Fibroblast of villous mesenchyme (primary cell): Measurements from ENCODE around the gene HOXB9. TPM values are rescaled to one million over a fixed set of nuclear protein-coding genes. Genes with fewer than 3 reads are reported as not detected.

Experiments used
- DNase-seq: peaks from one replicate; pipeline ENCODE4 v3.0.0-alpha.2; 2010; ENCODE audit warnings: low read depth
- H3K4me3 ChIP-seq: 2 replicates; pipeline ENCODE4 v1.5.1; 2011; ENCODE audit warnings: low read depth, mild to moderate bottlenecking, low read length
- total RNA-seq: library from RNA; depleted of rRNA; stranded (reverse); fragments of >200 nt; gene quantifications from 2 replicates; pipeline ENCODE4 v1.2.3, GENCODE V29; 2012
- TF ChIP-seq, protein P1 (sequence below): IDR thresholded peaks from 2 replicates; pipeline ENCODE4 v1.5.1; 2012; ENCODE audit warnings: low read depth, mild to moderate bottlenecking, low read length; ENCODE audit not compliant: insufficient read depth

HOXB9 gene
- total RNA-seq, 1 donor: not detected

DNA sequence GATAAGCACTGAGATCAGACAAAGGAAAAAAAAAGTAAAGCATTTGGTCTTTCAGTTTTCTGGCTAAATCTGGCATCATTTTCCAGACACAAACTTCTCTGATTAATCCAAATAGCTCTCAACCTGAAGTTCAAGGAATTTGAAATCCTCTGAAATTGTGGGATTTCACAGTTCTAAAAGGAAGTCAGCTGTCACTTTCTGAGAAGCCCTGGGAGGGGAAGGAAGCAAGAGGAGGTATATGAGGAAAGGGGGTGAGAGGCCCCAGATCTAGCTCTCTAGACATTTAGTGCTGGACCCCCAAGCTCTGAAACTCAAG lies 17.5 kb upstream of the HOXB9 start:
- TF ChIP-seq, protein P1, sequence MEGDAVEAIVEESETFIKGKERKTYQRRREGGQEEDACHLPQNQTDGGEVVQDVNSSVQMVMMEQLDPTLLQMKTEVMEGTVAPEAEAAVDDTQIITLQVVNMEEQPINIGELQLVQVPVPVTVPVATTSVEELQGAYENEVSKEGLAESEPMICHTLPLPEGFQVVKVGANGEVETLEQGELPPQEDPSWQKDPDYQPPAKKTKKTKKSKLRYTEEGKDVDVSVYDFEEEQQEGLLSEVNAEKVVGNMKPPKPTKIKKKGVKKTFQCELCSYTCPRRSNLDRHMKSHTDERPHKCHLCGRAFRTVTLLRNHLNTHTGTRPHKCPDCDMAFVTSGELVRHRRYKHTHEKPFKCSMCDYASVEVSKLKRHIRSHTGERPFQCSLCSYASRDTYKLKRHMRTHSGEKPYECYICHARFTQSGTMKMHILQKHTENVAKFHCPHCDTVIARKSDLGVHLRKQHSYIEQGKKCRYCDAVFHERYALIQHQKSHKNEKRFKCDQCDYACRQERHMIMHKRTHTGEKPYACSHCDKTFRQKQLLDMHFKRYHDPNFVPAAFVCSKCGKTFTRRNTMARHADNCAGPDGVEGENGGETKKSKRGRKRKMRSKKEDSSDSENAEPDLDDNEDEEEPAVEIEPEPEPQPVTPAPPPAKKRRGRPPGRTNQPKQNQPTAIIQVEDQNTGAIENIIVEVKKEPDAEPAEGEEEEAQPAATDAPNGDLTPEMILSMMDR: no peak
- no peak overlapping the region for H3K4me3 ChIP-seq
- DNase-seq: no peak

DNA sequence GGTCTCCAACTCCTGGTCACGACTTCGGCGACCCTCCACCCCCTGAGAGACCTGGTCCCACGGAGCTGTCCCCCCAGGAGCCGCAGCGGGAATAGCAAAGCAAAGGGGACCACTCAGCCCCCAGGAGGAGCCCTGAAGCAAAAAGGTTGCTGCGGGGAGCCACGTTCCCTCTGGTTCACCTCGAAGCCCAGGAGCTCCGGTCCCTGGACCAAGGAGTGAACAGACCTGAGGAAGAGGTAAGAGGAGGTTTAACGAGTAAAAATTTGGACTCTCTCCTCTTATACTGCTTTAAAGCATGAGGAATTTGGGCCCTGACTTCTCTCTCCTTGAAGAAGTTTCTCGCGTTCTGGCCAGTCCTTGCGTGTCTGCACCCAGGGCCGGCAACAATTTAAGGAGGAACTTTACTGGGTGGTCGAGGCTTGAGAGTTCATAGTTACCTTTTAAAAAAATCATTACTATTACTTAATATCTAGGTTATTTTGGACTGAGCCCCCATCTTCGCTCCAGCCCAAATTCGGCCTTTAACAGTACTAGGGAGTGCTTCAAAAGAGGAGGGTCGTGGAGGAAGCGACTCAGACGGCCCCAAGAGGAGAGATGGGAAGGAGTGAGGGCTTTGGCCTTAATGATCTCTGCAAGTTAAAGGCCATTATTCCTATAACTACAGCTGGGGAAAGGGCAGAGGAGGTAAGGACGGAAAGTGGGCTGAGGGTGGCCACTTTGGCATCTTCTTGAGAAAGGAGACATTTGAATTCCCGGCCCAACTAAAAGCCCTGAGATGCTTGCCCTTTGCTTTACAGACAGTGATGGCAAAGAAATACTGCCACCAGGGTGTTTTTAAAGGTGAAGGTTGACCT lies 16.9 kb upstream of the HOXB9 start:
- TF ChIP-seq, protein P1: no peak
- H3K4me3 ChIP-seq: no peak overlapping the region
- no peak for DNase-seq

DNA sequence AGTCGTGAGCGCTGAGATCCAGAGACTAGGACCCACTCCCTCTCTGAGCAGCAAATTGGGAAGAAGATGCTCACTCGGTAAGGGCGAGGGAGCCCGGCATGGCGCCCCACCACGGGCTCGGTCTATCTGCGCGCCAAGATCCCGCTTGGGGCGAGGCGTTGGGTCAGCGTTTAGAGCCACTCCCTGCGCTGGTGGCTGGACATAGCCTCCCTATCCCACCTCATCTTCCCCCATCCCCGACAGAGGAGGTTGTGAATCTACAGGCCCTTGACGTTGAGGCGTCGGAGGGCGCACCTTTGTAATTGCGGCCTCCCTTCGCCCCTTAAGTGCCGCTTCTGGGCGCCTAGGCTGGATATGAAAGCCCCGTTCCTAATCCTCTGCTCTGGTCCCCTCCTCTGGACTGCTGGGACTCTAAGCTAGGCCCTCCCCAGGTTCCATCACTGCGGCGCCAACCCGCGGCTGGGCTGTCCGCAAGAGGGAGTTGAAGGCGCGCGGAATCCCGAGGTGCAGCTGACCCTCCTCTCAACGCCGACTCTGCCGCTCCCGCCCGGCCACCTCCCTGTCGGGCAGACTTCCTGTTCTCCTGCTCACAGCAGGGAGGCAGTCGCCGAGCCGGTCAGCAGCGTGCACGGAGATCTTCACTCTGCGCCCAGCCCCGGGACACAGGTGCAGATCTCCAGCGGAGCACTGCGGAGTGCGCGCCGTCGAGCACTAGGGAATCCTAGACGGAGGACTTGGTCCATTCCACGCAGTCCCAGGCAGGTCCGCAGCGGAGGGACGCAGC lies 16.1 kb upstream of the HOXB9 start:
- TF ChIP-seq, protein P1: no peak
- DNase-seq: no peak
- H3K4me3 ChIP-seq: no peak overlapping the region

DNA sequence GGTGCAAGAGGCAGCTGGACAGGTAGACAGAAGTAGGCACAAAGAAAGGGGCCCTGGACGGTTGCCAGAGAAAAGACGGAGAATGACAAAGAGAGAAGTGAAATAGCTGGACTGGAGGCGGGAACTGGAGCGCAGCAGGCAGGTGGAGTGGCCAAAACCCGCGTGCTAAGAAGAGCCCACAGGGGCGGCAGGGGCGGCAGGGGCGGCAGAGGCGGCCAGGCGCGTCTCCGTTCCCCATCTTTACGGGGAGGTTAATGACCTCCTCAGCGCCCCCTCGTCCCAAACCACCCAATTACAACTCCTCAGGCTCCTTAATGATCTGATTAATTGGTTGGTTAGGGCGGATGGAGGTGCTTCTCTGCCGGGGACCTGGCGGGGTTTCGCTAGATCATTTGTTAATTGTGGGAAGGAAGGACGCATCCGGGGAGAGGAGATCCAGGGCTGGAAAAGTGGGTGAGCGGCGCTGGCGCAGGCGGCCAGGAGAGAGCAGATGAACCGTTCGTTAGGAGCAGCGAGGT lies 15.4 kb upstream of the HOXB9 start:
- no peak for DNase-seq
- TF ChIP-seq, protein P1: no peak
- H3K4me3 ChIP-seq: no peak overlapping the region

DNA sequence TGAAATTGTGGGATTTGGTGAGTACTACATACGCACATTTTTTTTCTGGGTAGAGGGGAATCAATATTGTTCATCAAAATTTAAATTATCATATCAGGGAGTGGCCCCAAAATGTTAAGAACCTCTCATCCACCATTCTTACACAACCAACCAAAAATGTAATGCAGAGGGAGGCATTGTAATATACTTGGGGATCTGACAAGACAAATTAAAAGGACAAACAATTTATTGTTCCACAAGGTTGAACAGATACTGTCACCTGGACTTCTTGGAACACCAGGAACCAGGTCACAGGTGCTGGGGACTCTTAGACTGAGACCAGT lies 14.7 kb upstream of the HOXB9 start:
- TF ChIP-seq, protein P1: no peak
- no peak for DNase-seq
- no peak overlapping the region for H3K4me3 ChIP-seq

DNA sequence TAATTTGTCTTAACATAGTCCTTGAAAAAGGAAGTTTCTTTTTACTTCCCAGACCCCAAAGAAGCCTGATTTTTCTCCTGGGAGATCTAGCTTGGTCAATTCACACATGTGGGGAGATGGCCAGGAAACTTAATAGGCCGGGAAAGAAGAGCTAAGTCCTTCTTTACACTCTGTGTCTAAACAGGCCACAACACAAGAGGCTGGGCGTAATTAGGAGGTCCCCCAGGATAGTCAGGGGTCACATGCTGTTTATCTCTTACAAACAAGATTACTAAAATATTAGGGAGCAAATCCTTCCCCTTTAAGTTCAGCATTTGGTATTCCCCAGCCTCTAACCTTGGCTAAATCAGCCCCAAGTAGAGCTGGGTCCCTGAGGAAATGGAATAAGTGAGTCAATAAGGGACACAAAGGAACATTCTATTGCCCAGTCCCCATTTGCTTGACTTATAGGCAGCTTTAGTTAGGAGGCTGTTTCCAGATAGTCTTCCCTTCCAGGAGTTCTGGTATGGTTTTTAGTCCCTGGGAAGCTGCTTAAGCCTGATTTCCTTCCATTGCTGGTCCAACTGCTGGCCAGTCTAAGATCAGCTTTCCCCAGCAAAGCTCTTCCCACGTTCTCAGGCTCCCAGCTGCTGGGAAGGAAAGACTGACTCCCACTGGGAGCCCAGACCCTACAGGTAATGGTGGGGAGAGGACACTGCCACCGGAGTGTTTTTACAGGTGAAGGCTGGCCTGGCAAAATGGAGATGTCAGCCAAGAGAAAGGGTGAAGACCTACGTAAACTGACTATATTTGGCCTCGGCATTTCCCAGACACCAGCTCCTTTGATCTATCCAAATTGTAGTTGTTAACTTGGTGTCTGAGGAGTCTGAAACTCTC lies 14.1 kb upstream of the HOXB9 start:
- no peak for DNase-seq
- TF ChIP-seq, protein P1: no peak
- H3K4me3 ChIP-seq: no peak overlapping the region
